Mesothelial cell of epicardium (in vitro differentiated cells): ENCODE measurements around the gene PSORS1C1. TPM values are rescaled to one million over a fixed set of nuclear protein-coding genes. Genes with fewer than 3 reads are reported as not detected.

Experiments used
- DNase-seq, 2 experiments: peaks; one replicate each; pipeline ENCODE4 v3.0.0; 2021; ENCODE audit warnings: low spot score in 2 of 2; ENCODE audit not compliant: unreplicated experiment in 2 of 2
- H3K27ac Mint-ChIP-seq: 2 replicates; pipeline ENCODE4 v1.8.0; 2021; ENCODE audit warnings: mixed read lengths
- H3K27me3 Mint-ChIP-seq: 2 replicates; pipeline ENCODE4 v1.8.0; 2021; ENCODE audit warnings: low read depth, mixed read lengths
- H3K36me3 Mint-ChIP-seq: 2 replicates; pipeline ENCODE4 v1.8.0; 2021; ENCODE audit warnings: mixed read lengths
- H3K4me1 Mint-ChIP-seq: 2 replicates; pipeline ENCODE4 v1.8.0; 2021; ENCODE audit warnings: mixed read lengths
- H3K4me3 Mint-ChIP-seq: 2 replicates; pipeline ENCODE4 v1.8.0; 2021; ENCODE audit warnings: mild to moderate bottlenecking, moderate library complexity, mixed read lengths
- H3K9me3 Mint-ChIP-seq: 2 replicates; pipeline ENCODE4 v1.8.0; 2021; ENCODE audit warnings: mixed read lengths
- CTCF ChIP-seq: fragments of 200-600 bp; sonication (generic); IDR thresholded peaks from one replicate; pipeline ENCODE4 v1.5.0; 2021; ENCODE audit warnings: antibody characterized with exemption; ENCODE audit not compliant: unreplicated experiment
- total RNA-seq: library from RNA; stranded (reverse); gene quantifications from 3 replicates; pipeline ENCODE4 v1.2.1, GENCODE V29; 2021

Gene PSORS1C1
- total RNA-seq, 1 donor from 2014 or later: 1.1 TPM

- peak overlapping the region; percentile 51 for H3K27ac Mint-ChIP-seq
Observed at GRCh38 chr6:31074401-31074800, 40.2 kb upstream of the PSORS1C1 start.

GRCh38 chr6:31075528-31075927, 39.1 kb upstream of the PSORS1C1 start:
- Mint-ChIP-seq H3K36me3 (no peaks in the 10 kb centered on the region), H3K9me3 (no peaks in the 10 kb centered on the region), H3K4me1 (peaks cover 37% of the 10 kb centered on the region), H3K4me3 (no peak overlapping the region), H3K27ac (no peak overlapping the region), H3K27me3 (no peaks in the 10 kb centered on the region)
- no peak for TF ChIP-seq CTCF
- no peak for DNase-seq

More at GRCh38 chr6:31074401-31074800, 40.2 kb upstream of the PSORS1C1 start:
- no peak for TF ChIP-seq CTCF
- Mint-ChIP-seq H3K4me1 (peaks cover 37% of the 10 kb centered on the region), H3K4me3 (no peak overlapping the region), H3K9me3 (no peaks in the 10 kb centered on the region), H3K36me3 (no peaks in the 10 kb centered on the region), H3K27me3 (no peaks in the 10 kb centered on the region)
- DNase-seq: peak in 1 of 2 experiments; percentile 22

GRCh38 chr6:31076611-31077010, 38.0 kb upstream of the PSORS1C1 start:
- Mint-ChIP-seq H3K27me3 (no peaks in the 10 kb centered on the region), H3K4me1 (peaks cover 31% of the 10 kb centered on the region), H3K36me3 (no peaks in the 10 kb centered on the region), H3K27ac (no peak overlapping the region), H3K9me3 (no peaks in the 10 kb centered on the region), H3K4me3 (no peak overlapping the region)
- DNase-seq: no peak
- TF ChIP-seq CTCF: no peak

- Mint-ChIP-seq H3K36me3 (no peaks in the 10 kb centered on the region), H3K27ac (no peak overlapping the region), H3K9me3 (no peaks in the 10 kb centered on the region), H3K4me1 (peaks cover 10% of the 10 kb centered on the region), H3K4me3 (peak overlapping the region; percentile 38), H3K27me3 (no peaks in the 10 kb centered on the region)
- peak; percentile 58 for TF ChIP-seq CTCF
- DNase-seq: peak; percentile 32 to 78
Observed at GRCh38 chr6:31079656-31080261, 34.8 kb upstream of the PSORS1C1 start.

- Mint-ChIP-seq H3K4me3 (no peak overlapping the region), H3K4me1 (peaks cover 9% of the 10 kb centered on the region), H3K27me3 (no peaks in the 10 kb centered on the region), H3K27ac (no peak overlapping the region), H3K9me3 (no peaks in the 10 kb centered on the region), H3K36me3 (no peaks in the 10 kb centered on the region)
- DNase-seq: no peak
- no peak for TF ChIP-seq CTCF
Observed at GRCh38 chr6:31081872-31082271, 32.7 kb upstream of the PSORS1C1 start.
